OCI-LY3 (cell line): ENCODE data around the gene LAMTOR3.

Experiments
- EZH2phosphoT487 ChIP-seq: fragments of 200-600 bp; shearing (Covaris generic); IDR thresholded peaks from 2 replicates; pipeline ENCODE4 v1.6.1; 2018; ENCODE audit warnings: antibody characterized with exemption, mixed run types, low read depth
- TF ChIP-seq, protein P1 (sequence below): fragments of 200-600, 300-600 bp; sonication (generic); IDR thresholded peaks from 2 replicates; pipeline ENCODE4 v1.5.1; 2014; ENCODE audit warnings: antibody characterized with exemption, low read length, low read depth

DNA sequence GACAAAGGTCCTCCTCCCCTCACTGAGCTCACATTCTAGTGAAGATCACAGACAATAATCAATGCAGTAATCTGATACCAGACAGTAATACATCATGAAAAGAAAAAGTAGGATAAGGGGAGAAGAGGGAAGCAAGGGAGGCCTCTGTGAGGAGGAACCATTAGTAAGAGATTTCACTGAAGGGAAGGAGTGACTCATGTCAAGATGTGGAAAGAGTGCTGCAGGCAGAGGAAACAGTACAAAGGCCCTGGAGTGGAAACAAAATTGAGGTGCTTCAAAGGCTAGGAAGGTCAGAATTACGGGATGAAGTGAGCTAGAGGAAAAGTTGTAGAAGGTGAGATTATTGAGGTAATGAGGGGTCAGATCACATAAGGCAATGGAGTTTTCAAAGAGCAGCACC, 38.1 kb downstream of the LAMTOR3 start:
- TF ChIP-seq, protein P1, sequence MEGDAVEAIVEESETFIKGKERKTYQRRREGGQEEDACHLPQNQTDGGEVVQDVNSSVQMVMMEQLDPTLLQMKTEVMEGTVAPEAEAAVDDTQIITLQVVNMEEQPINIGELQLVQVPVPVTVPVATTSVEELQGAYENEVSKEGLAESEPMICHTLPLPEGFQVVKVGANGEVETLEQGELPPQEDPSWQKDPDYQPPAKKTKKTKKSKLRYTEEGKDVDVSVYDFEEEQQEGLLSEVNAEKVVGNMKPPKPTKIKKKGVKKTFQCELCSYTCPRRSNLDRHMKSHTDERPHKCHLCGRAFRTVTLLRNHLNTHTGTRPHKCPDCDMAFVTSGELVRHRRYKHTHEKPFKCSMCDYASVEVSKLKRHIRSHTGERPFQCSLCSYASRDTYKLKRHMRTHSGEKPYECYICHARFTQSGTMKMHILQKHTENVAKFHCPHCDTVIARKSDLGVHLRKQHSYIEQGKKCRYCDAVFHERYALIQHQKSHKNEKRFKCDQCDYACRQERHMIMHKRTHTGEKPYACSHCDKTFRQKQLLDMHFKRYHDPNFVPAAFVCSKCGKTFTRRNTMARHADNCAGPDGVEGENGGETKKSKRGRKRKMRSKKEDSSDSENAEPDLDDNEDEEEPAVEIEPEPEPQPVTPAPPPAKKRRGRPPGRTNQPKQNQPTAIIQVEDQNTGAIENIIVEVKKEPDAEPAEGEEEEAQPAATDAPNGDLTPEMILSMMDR, result no peak
- no peak for TF ChIP-seq EZH2phosphoT487
